Measurements from ENCODE around the gene SPAG16. TPM values are rescaled to one million over a fixed set of nuclear protein-coding genes. Genes with fewer than 3 reads are reported as not detected.

The SPAG16 gene
- total RNA-seq, 1 experiment from 2014 or later, result 30.0 TPM

GRCh38 chr2:213848631-213849030, 564.4 kb downstream of the SPAG16 start:
- TF ChIP-seq EZH2 (IDR thresholded peaks at IDR 0.05; ENCODE audit: low read depth) (no peak), CTCF (conservative IDR thresholded peaks at IDR 0.05) (no peak)
- intact Hi-C loops (cut with micrococcal nuclease; ENCODE audit: unreplicated experiment), result loop anchor here (10.0 kb wide), 1 partner anchor 166 kb away; no protein-coding TSS in a partner anchor
- BruUV-seq (replicated peaks), result no TSS peak
- H3K27me3 ChIP-seq (ENCODE audit: insufficient read depth, low read depth), result no peaks in the 10 kb centered on the region
- H3K4me2 ChIP-seq, result no peak overlapping the region
- no peak overlapping the region for H3K27ac ChIP-seq
- H3K4me1 ChIP-seq (replicated peaks; ENCODE audit: insufficient read depth), result no peaks in the 10 kb centered on the region
- no peaks in the 10 kb centered on the region; the same call in 1 of the 2 replicates for H3K9me2 ChIP-seq (ENCODE audit: insufficient read depth)
- no peak for DNase-seq
- ChIA-PET CTCF (no interaction called here), POLR2A (ENCODE audit: unreplicated experiment) (no interaction called here)
- no peaks in the 10 kb centered on the region for H4K20me1 ChIP-seq (ENCODE audit: insufficient read depth)
- H3F3A ChIP-seq (ENCODE audit: insufficient read depth, low read depth), result no peaks in the 10 kb centered on the region
- H3K4me3 ChIP-seq, result no peak overlapping the region
- no peak overlapping the region; the same call in 1 of the 2 replicates for H2AFZ ChIP-seq
- no peaks in the 10 kb centered on the region for H3K36me3 ChIP-seq (ENCODE audit: low read depth)
- H3K9me3 ChIP-seq (ENCODE audit: insufficient read depth, low read depth), result no peaks in the 10 kb centered on the region
- no peaks in the 10 kb centered on the region for H3K79me2 ChIP-seq (ENCODE audit: low read depth)

- Histone ChIP-seq H3K9me2 (ENCODE audit: insufficient read depth) (no peaks in the 10 kb centered on the region), H2AFZ (no peak overlapping the region), H3K27me3 (ENCODE audit: insufficient read depth, low read depth) (no peaks in the 10 kb centered on the region), H3F3A (ENCODE audit: insufficient read depth, low read depth) (no peaks in the 10 kb centered on the region), H3K79me2 (ENCODE audit: low read depth) (no peaks in the 10 kb centered on the region), H3K4me3 (no peak overlapping the region), H3K4me2 (no peak overlapping the region), H3K9me3 (ENCODE audit: insufficient read depth, low read depth) (no peaks in the 10 kb centered on the region), H3K36me3 (ENCODE audit: low read depth) (no peaks in the 10 kb centered on the region), H3K27ac (no peak overlapping the region), H3K4me1 (replicated peaks; ENCODE audit: insufficient read depth) (no peaks in the 10 kb centered on the region), H4K20me1 (ENCODE audit: insufficient read depth) (no peaks in the 10 kb centered on the region)
- CTCF ChIA-PET, result no interaction called here
- BruUV-seq (replicated peaks), result no TSS peak
- no peak for DNase-seq
- intact Hi-C loops (cut with micrococcal nuclease; ENCODE audit: unreplicated experiment), result loop anchor here (10.0 kb wide), 1 partner anchor 363 kb away; no protein-coding TSS in a partner anchor
- no peak for TF ChIP-seq CTCF (conservative IDR thresholded peaks at IDR 0.05)
- TF ChIP-seq EZH2 (IDR thresholded peaks at IDR 0.05; ENCODE audit: low read depth), result no peak
- POLR2A ChIA-PET (ENCODE audit: unreplicated experiment), result interaction anchor here (0.6 kb wide), 1 partner anchor 51 kb away, joined by 4 read pairs; no protein-coding TSS in a partner anchor
These were observed 577.4 kb downstream of the SPAG16 start for GRCh38 chr2:213861638-213862037.

- Histone ChIP-seq H4K20me1 (ENCODE audit: insufficient read depth) (no peaks in the 10 kb centered on the region), H3K9me2 (ENCODE audit: insufficient read depth) (no peaks in the 10 kb centered on the region), H3K4me2 (no peak overlapping the region), H3K79me2 (ENCODE audit: low read depth) (no peaks in the 10 kb centered on the region), H2AFZ (no peak overlapping the region), H3K27me3 (ENCODE audit: insufficient read depth, low read depth) (no peaks in the 10 kb centered on the region), H3F3A (ENCODE audit: insufficient read depth, low read depth) (no peaks in the 10 kb centered on the region), H3K27ac (no peak overlapping the region), H3K4me3 (no peak overlapping the region), H3K9me3 (ENCODE audit: insufficient read depth, low read depth) (no peaks in the 10 kb centered on the region), H3K36me3 (ENCODE audit: low read depth) (no peaks in the 10 kb centered on the region), H3K4me1 (replicated peaks; ENCODE audit: insufficient read depth) (no peaks in the 10 kb centered on the region)
- no peak for TF ChIP-seq EZH2 (IDR thresholded peaks at IDR 0.05; ENCODE audit: low read depth)
- TF ChIP-seq CTCF (conservative IDR thresholded peaks at IDR 0.05), result no peak
- POLR2A ChIA-PET (ENCODE audit: unreplicated experiment), result no interaction called here
- intact Hi-C loops (cut with micrococcal nuclease; ENCODE audit: unreplicated experiment), result loop anchor here (10.0 kb wide), 1 partner anchor 362 kb away; no protein-coding TSS in a partner anchor
- CTCF ChIA-PET, result no interaction called here
- BruUV-seq (replicated peaks), result no TSS peak
- DNase-seq, result no peak
These were observed 578.3 kb downstream of the SPAG16 start for GRCh38 chr2:213862407-213863076.

Data from PC-9 (cell line).